SH-SY5Y (cell line): ENCODE results near the gene MEIS1.

Experiments used
- GATA2 ChIP-seq: IDR thresholded peaks from 2 replicates; pipeline ENCODE4 v1.6.1; 2011; ENCODE audit warnings: mild to moderate bottlenecking, low read depth, low read length
- GATA3 ChIP-seq: IDR thresholded peaks from 2 replicates; pipeline ENCODE4 v1.6.1; 2011; ENCODE audit warnings: low read depth, mild to moderate bottlenecking, low read length, moderate library complexity

Gene MEIS1

GRCh38 chr2:66571918-66572317 is 137.0 kb downstream of the MEIS1 start:
- TF ChIP-seq GATA2 (no peak), GATA3 (no peak)

DNA sequence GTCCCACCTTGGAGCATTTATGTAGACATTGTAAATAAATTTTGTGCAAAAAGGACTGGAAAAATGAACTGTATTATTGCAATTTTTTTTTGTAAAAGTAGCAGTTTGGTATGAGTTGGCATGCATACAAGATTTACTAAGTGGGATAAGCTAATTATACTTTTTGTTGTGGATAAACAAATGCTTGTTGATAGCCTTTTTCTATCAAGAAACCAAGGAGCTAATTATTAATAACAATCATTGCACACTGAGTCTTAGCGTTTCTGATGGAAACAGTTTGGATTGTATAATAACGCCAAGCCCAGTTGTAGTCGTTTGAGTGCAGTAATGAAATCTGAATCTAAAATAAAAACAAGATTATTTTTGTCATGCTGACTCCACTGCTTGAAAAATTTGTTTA is 137.5 kb downstream of the MEIS1 start:
- TF ChIP-seq GATA3 (no peak), GATA2 (no peak)

DNA sequence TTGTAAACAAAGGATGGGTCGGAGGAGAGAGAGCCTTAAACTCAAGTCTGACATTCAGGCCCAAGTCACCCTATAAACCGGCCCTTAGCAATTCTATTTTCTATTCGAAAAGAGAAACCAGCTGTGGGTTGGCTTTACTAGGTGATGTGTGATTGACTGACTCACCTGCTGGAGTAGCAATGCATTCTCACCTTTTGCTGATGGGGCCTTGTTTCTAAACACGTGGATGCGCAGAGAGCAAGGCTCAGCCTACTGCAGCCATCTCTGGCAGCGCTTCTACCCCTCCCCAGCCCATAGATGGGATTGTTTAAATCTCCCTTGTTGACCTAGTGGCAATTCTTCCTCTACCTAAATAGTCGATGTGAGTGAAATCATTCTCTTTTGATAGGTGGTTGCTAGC is 138.5 kb downstream of the MEIS1 start:
- TF ChIP-seq GATA3, result no peak
- no peak for TF ChIP-seq GATA2

DNA sequence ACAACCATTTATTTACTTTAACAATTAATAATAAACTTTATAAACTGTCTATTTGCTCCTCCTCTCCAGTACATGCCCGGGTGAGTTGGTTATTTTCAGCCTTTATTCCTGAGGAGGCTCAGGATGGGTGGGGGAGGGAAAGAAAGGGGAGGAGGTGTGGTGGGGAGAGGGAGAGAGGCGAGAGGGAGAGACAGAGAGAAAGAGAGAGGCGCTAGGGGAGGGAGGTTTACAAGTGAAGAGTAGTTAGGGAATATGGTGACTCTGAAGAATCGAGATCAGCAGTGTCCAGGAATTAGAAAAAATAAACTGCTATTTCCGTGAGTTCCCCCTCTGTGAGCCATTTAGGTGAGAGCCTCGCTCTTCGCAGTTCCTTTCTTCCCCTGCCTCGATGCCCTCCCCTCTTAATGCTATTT is 138.9 kb downstream of the MEIS1 start:
- TF ChIP-seq GATA3 (no peak), GATA2 (no peak)

DNA sequence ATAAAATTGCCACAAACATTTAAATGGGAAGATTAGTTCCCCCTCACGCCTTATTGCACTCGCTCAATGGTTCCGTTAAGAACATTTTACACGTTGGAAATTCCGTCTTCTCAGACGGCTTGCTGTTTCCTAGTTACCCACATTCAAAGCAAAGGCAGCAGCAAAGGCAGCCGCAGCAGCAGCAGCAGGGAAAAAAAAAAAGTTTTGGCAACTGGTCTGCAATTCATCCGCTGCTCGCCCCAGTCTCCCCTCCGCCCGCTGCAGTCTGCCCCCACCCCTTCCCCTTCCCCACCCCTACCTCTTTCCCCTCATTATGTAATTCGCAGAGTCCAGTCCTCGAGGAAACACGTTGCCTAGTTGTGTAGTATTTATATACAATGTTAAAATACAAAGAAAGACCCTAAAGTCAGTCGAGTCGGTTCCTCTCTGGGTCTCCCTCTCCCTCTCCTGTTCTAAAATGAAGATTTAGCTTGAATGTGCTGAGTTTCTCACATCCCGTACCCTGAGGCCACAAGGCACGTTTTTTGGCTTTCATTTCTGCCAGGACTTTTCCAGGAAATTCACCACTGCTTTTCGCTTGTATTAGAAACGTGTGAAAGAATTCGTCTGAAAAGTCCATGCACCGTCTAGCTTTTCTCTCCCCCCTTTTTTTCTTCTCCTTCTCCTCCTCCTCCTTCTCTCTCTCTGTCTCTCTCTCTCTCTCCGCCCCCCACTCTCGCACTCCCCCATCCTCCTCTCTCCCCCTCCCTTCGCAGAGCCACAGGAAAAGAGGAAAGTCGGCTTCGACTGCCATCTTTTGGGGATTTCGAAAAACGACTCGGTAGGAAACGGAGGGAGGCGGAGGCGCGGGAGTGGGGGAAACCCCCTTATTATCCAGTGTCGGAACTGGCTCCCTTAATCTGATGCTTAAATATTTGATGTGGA is 140.0 kb downstream of the MEIS1 start:
- no peak for TF ChIP-seq GATA3

DNA sequence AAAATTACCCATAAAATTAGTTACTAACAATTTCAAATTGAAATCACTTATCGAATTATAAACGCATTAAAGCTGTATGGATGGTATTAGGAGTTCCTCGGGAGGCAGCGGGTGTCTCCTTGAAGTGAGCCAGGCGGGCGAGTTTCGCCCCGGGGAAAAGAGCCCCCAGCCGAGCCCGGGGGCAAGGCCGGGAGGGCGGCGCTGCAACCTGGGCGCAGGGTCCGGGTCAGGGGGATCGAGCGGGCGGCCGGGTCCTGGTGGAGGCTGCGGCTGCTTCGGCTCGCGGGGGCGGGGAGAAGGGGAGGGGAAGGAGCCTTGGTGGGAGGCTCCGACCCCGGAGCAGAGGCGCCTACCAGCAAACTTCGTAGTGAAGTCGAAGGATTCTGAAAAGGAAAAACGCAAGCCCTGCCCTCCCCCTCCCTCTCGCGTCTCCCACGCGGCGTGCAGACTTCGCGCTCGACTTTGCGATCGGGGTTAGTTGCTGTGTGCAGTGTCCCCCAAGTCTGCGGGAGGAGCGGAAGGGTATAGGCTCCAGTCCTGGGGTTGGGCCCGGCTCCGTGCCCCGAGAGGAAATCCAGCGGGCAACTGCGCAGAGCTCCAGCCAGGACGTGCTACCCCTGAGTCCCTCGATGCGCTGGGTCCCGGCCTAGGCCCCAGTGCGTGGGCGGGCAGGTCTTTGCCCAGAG is 140.8 kb downstream of the MEIS1 start:
- no peak for TF ChIP-seq GATA3
- TF ChIP-seq GATA2, result no peak

DNA sequence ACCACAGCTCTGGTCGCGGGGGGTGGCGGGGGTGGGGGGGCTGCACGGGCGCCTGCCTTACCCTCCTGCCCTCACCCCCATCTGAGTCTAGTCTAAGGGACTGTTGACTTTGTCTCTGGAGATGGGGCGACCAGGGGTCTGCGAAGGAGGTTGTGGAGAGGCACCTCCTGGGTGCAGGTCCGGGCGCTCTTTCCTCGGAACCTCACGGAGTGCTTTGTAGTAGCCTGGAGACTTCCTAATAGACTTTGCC is 141.3 kb downstream of the MEIS1 start:
- TF ChIP-seq GATA3, result no peak
- no peak for TF ChIP-seq GATA2

GRCh38 chr2:66576561-66577320 is 141.8 kb downstream of the MEIS1 start:
- TF ChIP-seq GATA3 (no peak), GATA2 (no peak)

- TF ChIP-seq GATA3, result no peak
- no peak for TF ChIP-seq GATA2
Observed at GRCh38 chr2:66577321-66578053, 142.6 kb downstream of the MEIS1 start.

DNA sequence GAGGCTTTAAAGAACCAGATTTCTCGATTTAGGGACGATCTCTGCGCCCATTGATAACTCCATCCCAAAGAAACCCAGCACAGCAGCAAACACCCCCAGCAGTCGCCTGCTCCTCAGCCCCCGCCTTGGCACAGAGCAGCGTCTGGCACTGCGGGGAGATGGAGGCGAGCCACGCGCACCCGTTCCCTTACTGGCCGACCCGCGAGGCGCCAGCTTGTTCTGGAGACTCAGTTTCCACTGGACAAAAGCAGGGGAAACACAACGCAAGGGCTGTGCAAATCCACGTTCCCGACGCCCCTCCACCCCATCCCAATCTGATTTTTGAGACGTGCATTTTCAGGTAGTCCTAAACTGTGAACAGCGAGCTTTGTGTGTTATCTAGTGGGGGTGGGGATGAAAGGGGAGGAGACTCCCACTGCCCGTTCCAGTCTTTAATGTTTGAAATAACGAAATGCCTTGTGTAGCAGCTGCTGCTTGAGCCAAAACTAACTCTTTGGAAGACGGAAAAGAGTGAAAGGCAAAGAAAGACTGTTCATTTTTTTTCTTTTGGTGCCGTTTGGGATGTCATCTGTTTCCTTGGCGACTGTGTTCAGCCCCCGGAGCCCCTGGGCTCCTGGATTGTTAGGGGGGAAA is 143.2 kb downstream of the MEIS1 start:
- TF ChIP-seq GATA2 (no peak), GATA3 (no peak)

DNA sequence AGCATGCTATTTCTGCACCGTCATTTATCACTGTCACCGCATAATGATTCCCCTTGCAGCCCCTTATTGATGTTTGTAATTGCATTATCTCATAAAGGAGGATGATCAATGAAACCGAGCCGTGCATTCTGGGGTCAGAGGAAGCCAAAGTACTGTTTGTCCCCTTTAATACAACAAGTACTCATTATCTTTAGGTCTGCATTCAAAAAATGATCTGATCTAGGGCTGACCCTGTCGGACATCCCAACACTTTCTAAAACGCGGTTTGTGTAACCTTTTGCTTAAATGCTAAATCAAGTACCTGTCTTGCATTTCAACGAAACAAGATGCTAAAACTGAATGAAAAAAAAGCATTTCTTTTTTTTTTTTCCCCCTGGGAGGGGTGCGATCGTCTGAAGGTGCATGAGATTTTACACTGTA is 143.8 kb downstream of the MEIS1 start:
- TF ChIP-seq GATA2 (no peak), GATA3 (no peak)

DNA sequence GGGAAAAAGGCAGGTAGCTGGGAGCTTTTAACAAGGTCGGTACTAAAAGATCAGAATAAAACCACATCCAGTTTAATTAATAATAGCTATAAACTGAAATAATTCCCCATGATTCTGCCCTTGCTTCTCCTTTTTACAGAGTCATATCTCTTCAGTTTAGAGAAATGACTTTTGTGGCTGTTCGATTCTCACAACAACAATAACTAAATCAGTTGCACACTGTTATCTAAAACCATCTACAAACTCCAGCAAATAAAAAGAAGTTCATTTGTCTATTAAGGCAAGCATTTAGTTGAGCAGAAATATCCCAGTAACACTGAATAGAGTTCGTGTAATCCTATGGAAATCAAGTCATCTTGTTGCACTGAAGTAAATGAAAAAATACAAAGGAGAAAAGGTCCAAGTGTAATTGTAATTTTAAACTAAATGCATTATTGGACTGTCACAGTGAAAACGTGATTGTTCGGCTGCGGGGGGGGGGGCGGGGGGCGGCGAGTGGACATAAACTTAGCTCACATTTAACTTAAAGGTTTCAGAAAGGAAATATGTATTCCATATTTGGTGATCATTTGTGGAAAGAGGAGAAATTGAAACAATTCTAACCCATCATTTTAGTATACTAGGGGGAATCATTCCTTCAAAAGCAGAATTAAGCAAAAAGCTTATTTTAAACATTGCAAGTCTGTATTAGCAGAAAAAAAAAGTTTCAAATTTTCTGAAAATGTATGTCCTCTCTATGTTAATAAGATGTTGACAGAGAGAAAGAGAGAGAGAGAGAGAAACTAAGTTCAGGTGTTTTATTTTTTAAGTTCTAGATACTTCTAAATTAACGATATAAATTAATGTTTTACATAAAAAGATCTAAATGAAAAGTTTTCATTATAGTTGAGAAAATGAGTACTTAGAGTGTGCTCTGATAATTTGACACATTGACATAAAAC is 144.5 kb downstream of the MEIS1 start:
- TF ChIP-seq GATA3 (no peak), GATA2 (no peak)
